ENCODE results near the gene PRG3.

DNA sequence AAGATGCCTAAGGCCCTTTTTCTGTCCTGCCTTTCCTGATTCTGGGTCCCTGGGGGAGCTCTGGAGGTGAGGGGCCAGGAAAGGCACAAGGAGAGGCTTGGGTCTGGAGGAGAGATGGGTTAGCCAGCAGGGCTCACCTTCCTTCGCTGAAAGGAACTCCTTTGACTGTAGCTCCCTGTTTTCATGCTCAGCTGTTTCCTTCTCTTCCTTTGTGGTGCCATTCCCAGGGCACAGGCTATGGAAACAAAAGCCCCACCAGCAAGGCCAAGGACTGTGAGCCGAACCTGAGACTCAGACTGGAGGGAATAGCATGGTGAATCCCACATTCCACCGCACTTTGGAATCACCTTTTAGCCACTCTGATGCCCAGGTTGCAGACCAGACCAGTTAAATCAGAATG is 35.5 kb upstream of the PRG3 start:
- TF ChIP-seq EZH2 (IDR thresholded peaks at IDR 0.05; ENCODE audit: borderline replicate concordance) = no peak
- no peak for TF ChIP-seq CTCF (IDR thresholded peaks at IDR 0.05; ENCODE audit: poor library complexity)

All from hepatocyte (in vitro differentiated cells).